GM12878 (cell line): ENCODE data around the gene KLF6.

Source experiments
- CBX3 ChIP-seq: fragments of 200-600 bp; sonication (generic); IDR thresholded peaks from 2 replicates; pipeline ENCODE4 v1.6.1; 2016; ENCODE audit warnings: low read depth, borderline replicate concordance
- CEBPB ChIP-seq, 2 experiments: fragments of 150-350 bp in 1 of 2; IDR thresholded peaks; 2 replicates each; pipeline ENCODE4 v1.6.1; 2012 to 2014; ENCODE audit warnings: low read depth in 2 of 2, low read length in 2 of 2, borderline replicate concordance in 1 of 2, inconsistent platforms in 1 of 2
- ETV6 ChIP-seq, 2 experiments: fragments of 450-650 bp in 1 of 2; IDR thresholded peaks in 1 of 2; conservative IDR thresholded peaks in 1 of 2; 2 replicates each; pipeline ENCODE4 v1.6.1; 2014; ENCODE audit warnings: antibody characterized with exemption in 1 of 2, borderline replicate concordance in 1 of 2, low read depth in 1 of 2, mild to moderate bottlenecking in 1 of 2, moderate library complexity in 1 of 2
- PAX8 ChIP-seq: fragments of 450-650 bp; IDR thresholded peaks from 2 replicates; pipeline ENCODE4 v1.6.1; 2017; ENCODE audit warnings: mild to moderate bottlenecking, moderate library complexity
- SIN3A ChIP-seq: IDR thresholded peaks from 2 replicates; pipeline ENCODE4 v1.6.1; 2012; ENCODE audit warnings: low read depth, low read length, improper control_type of control experiment
- TF ChIP-seq, protein P1 (sequence below), 3 experiments: IDR thresholded peaks in 2 of 3; conservative IDR thresholded peaks in 1 of 3; 2 replicates each; pipeline ENCODE4 v1.5.1; 2011; ENCODE audit warnings: low read depth in 3 of 3, low read length in 3 of 3, mild to moderate bottlenecking in 3 of 3, control low read depth in 2 of 3, moderate library complexity in 2 of 3, inconsistent platforms in 1 of 3, mixed read lengths in 1 of 3; ENCODE audit not compliant: control insufficient read depth in 2 of 3, insufficient read depth in 1 of 3; ENCODE audit errors: extremely low read depth in 1 of 3

DNA sequence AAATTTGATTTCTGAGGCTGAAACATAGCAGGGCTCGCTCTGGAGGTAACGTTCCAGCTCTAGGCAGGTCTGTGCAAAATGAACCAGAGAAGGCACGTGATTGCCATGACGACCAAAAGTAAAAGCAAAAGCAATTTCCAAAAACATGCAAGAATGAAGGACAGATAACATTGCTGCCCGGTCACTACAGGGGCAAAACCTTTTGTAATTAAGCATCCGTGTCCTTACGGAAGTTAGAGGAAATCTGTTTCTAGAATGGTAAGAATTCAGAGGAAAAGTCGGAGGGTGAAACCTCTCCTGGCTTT is 2.9 kb downstream of the KLF6 start:
- TF ChIP-seq CBX3 (no peak), PAX8 (no peak), ETV6 (conservative IDR thresholded peaks at IDR 0.05 in 1 of 2, IDR thresholded peaks at IDR 0.05 in 1 of 2; ENCODE audit: borderline replicate concordance in 1 of 2, low read depth in 1 of 2) (no peak), SIN3A (no peak; the same call in 1 of the 2 replicates), CEBPB (IDR thresholded peaks at IDR 0.05; ENCODE audit: borderline replicate concordance in 1 of 2, low read depth in 2 of 2, low read length in 2 of 2) (no peak)
- TF ChIP-seq, protein P1, sequence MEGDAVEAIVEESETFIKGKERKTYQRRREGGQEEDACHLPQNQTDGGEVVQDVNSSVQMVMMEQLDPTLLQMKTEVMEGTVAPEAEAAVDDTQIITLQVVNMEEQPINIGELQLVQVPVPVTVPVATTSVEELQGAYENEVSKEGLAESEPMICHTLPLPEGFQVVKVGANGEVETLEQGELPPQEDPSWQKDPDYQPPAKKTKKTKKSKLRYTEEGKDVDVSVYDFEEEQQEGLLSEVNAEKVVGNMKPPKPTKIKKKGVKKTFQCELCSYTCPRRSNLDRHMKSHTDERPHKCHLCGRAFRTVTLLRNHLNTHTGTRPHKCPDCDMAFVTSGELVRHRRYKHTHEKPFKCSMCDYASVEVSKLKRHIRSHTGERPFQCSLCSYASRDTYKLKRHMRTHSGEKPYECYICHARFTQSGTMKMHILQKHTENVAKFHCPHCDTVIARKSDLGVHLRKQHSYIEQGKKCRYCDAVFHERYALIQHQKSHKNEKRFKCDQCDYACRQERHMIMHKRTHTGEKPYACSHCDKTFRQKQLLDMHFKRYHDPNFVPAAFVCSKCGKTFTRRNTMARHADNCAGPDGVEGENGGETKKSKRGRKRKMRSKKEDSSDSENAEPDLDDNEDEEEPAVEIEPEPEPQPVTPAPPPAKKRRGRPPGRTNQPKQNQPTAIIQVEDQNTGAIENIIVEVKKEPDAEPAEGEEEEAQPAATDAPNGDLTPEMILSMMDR (IDR thresholded peaks at IDR 0.05 in 2 of 3, conservative IDR thresholded peaks at IDR 0.05 in 1 of 3; ENCODE audit: control insufficient read depth in 2 of 3, extremely low read depth in 1 of 3, insufficient read depth in 1 of 3, low read depth in 3 of 3, low read length in 3 of 3) = no peak
